ENCODE measurements around the gene PSMD10. TPM values are rescaled to one million over a fixed set of nuclear protein-coding genes. Genes with fewer than 3 reads are reported as not detected.

Gene PSMD10
- 10 to 100 TPM; 76.7 to 89.9 TPM for total RNA-seq

GRCh38 chrX:108091264-108091877 is at the start of gene PSMD10, which contains the start of gene ATG4A:
TSS of gene PSMD10 (minus strand) at chrX:108091542. CDS start at chrX:108091520, 22 bp downstream.
TSS of gene ATG4A (plus strand) at chrX:108091778. CDS start at chrX:108091827, 49 bp downstream.

DNA sequence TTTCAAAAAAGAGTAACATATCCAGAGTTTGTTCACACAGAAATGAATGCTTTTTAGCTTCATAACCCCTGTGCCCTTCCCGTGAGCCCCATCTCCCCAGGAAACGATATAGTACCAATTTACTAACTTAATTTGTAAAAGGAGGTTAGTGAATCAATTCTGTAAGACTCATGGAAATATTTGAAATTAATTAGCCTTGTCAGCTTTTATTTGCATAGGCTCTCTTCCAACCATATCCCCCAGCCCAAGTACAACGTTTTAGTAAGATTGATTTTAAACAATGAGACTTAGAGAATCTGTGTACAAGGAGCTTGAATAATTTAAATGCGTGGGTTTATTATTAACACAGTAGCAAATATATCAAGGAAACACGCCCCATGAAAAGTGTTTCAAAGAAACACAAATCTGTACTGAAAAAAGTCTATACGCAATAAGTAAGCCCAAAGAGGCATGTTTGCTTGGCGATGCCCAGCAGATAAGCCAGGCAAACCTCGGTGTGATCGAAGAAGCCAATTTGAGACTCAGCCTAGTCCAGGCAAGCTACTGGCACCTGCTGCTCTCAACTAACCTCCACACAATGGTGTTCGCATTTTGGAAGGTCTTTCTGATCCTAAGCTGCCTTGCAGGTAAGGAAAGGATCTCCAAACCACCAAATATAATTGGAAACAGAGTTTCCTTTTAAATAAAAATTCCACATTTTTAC is 46.6 kb downstream of the PSMD10 start, which contains the start of gene VSIG1:
TSS of gene VSIG1 (plus strand) at position 512 of the 703 bp plus-strand sequence. CDS start at position 578, 66 bp downstream.

Other genes starting within 250 kb of the PSMD10 start
- gene TEX13B, start 109.2 kb downstream of the PSMD10 start, total RNA-seq = not detected
- not detected for gene VSIG1, start 46.5 kb downstream of the PSMD10 start, total RNA-seq
- gene ATG4A, start 236 bp upstream of the PSMD10 start, total RNA-seq = 10 to 100 TPM; 10.3 to 17.2 TPM